GM21619 (cell line): ENCODE data around the gene CFAP20DC.
A peak's percentile ranks its signal among the peaks of the same experiment; 100 is the strongest.
"Not testable (repeated sequence)": the region's sequence is repeated elsewhere in the genome, so short reads cannot be mapped to it uniquely, and the experiment has no call there.

Experiments
- ATAC-seq: cut with Tn5 transposase; IDR thresholded peaks from one replicate; pipeline ENCODE4 v1.9.1; 2021; ENCODE audit not compliant: unreplicated experiment

Gene CFAP20DC

GRCh38 chr3:59023612-59024011 lies 26.2 kb downstream of the CFAP20DC start:
- ATAC-seq: no peak

GRCh38 chr3:59017617-59017984 lies 32.2 kb downstream of the CFAP20DC start:
- no peak for ATAC-seq

- ATAC-seq: no peak
Measured at GRCh38 chr3:59016930-59017616, 32.8 kb downstream of the CFAP20DC start.

GRCh38 chr3:59013611-59014010 lies 36.2 kb downstream of the CFAP20DC start:
- ATAC-seq: no peak

GRCh38 chr3:59006634-59007517 lies 42.9 kb downstream of the CFAP20DC start:
- no peak for ATAC-seq

- ATAC-seq: no peak
Measured at GRCh38 chr3:59001675-59002074, 48.1 kb downstream of the CFAP20DC start.

GRCh38 chr3:58999774-59000160 lies 50.1 kb downstream of the CFAP20DC start:
- no peak for ATAC-seq

- no peak for ATAC-seq
Measured at GRCh38 chr3:58999134-58999773, 50.6 kb downstream of the CFAP20DC start.

GRCh38 chr3:58998476-58999117 lies 51.2 kb downstream of the CFAP20DC start:
- peak; percentile 74 for ATAC-seq

GRCh38 chr3:58996730-58997129 lies 53.1 kb downstream of the CFAP20DC start:
- ATAC-seq: no peak

- ATAC-seq: peak; percentile 62
Measured at GRCh38 chr3:58994746-58995330, 55.0 kb downstream of the CFAP20DC start.

- ATAC-seq: no peak
Measured at GRCh38 chr3:58993547-58993946, 56.3 kb downstream of the CFAP20DC start.

- ATAC-seq: no peak
Measured at GRCh38 chr3:58991623-58992022, 58.2 kb downstream of the CFAP20DC start.

GRCh38 chr3:58991026-58991425 lies 58.8 kb downstream of the CFAP20DC start:
- no peak for ATAC-seq

- ATAC-seq: no peak
Measured at GRCh38 chr3:58989955-58990354, 59.9 kb downstream of the CFAP20DC start.

GRCh38 chr3:58989163-58989562 lies 60.7 kb downstream of the CFAP20DC start:
- no peak for ATAC-seq

GRCh38 chr3:58988041-58988440 lies 61.8 kb downstream of the CFAP20DC start:
- no peak for ATAC-seq

- ATAC-seq: no peak
Measured at GRCh38 chr3:58986654-58987053, 63.2 kb downstream of the CFAP20DC start.

- ATAC-seq: no peak
Measured at GRCh38 chr3:58979840-58980239, 70.0 kb downstream of the CFAP20DC start.

GRCh38 chr3:58973796-58974195 lies 76.0 kb downstream of the CFAP20DC start:
- no peak for ATAC-seq

- ATAC-seq: not testable (repeated sequence)
Measured at GRCh38 chr3:58967866-58968265, 82.0 kb downstream of the CFAP20DC start.
